Neuronal stem cell (in vitro differentiated cells): Measurements from ENCODE around the gene MYADM.
"Not testable (repeated sequence)": the region's sequence is repeated elsewhere in the genome, so short reads cannot be mapped to it uniquely, and the experiment has no call there.

Source experiments
- DNase-seq: peaks from one replicate; pipeline ENCODE4 v3.0.0-alpha.2; 2013; ENCODE audit warnings: low spot score
- H2AFZ ChIP-seq: one replicate; pipeline ENCODE4 v1.6.1; 2013; ENCODE audit warnings: mild to moderate bottlenecking, low read length, inconsistent platforms
- H2AK5ac ChIP-seq: 2 replicates; pipeline ENCODE4 v1.6.1; 2013; ENCODE audit warnings: low read depth, mild to moderate bottlenecking, inconsistent platforms, low read length, moderate library complexity, mixed read lengths
- H2BK120ac ChIP-seq: 2 replicates; pipeline ENCODE4 v1.6.1; 2013; ENCODE audit warnings: low read depth, mild to moderate bottlenecking, inconsistent platforms, low read length, moderate library complexity, mixed read lengths
- H2BK12ac ChIP-seq: one replicate; pipeline ENCODE4 v1.6.1; 2013; ENCODE audit warnings: low read length, inconsistent platforms
- H2BK15ac ChIP-seq: 2 replicates; pipeline ENCODE4 v1.6.1; 2013; ENCODE audit warnings: mild to moderate bottlenecking, low read length, inconsistent platforms, mixed read lengths
- H2BK5ac ChIP-seq: one replicate; pipeline ENCODE4 v1.6.1; 2013; ENCODE audit warnings: inconsistent platforms, mild to moderate bottlenecking, low read length, moderate library complexity
- H3K14ac ChIP-seq: one replicate; pipeline ENCODE4 v1.6.1; 2013; ENCODE audit warnings: low read length, inconsistent platforms
- H3K18ac ChIP-seq: 2 replicates; pipeline ENCODE4 v1.6.1; 2013; ENCODE audit warnings: low read length, inconsistent platforms
- H3K23ac ChIP-seq: 2 replicates; pipeline ENCODE4 v1.6.1; 2013; ENCODE audit warnings: low read depth, mild to moderate bottlenecking, mixed read lengths, low read length, inconsistent platforms; ENCODE audit not compliant: poor library complexity
- H3K27ac ChIP-seq: replicated peaks from 3 replicates; pipeline ENCODE4 v1.5.1; 2013; ENCODE audit warnings: low read length, inconsistent platforms
- H3K27me3 ChIP-seq, 3 experiments: 2 replicates each; pipeline ENCODE4 v1.6.1; 2013; ENCODE audit warnings: low read length in 3 of 3, mild to moderate bottlenecking in 2 of 3, inconsistent platforms in 1 of 3, low read depth in 1 of 3, mixed read lengths in 1 of 3, moderate library complexity in 1 of 3; ENCODE audit not compliant: control insufficient read depth in 3 of 3, insufficient read depth in 3 of 3
- H3K36me3 ChIP-seq, 2 donors: replicated peaks in 1 of 2; 2 replicates each; pipeline ENCODE4 v1.6.1; 2013; ENCODE audit warnings: low read length in 2 of 2; ENCODE audit not compliant: control insufficient read depth in 2 of 2, insufficient read depth in 2 of 2
- H3K4ac ChIP-seq: 2 replicates; pipeline ENCODE4 v1.6.1; 2013; ENCODE audit warnings: inconsistent platforms, mild to moderate bottlenecking, low read length, moderate library complexity
- H3K4me1 ChIP-seq, 2 donors: 1 replicate in 1 of 2; 2 replicates in 1 of 2; pipeline ENCODE4 v1.6.1; 2013; ENCODE audit warnings: low read length in 2 of 2, low read depth in 1 of 2; ENCODE audit not compliant: control insufficient read depth in 2 of 2, insufficient read depth in 1 of 2
- H3K4me2 ChIP-seq: one replicate; pipeline ENCODE4 v1.6.1; 2013; ENCODE audit warnings: mild to moderate bottlenecking, low read length, inconsistent platforms; ENCODE audit not compliant: insufficient read depth, poor library complexity, severe bottlenecking
- H3K4me3 ChIP-seq, 2 donors: 2 replicates each; pipeline ENCODE4 v1.5.1; 2013; ENCODE audit warnings: low read length in 2 of 2, mild to moderate bottlenecking in 2 of 2, inconsistent platforms in 1 of 2, moderate library complexity in 1 of 2
- H3K79me1 ChIP-seq: one replicate; pipeline ENCODE4 v1.6.1; 2013; ENCODE audit warnings: low read depth, mild to moderate bottlenecking, inconsistent platforms, low read length, moderate library complexity
- H3K9ac ChIP-seq: one replicate; pipeline ENCODE4 v1.6.1; 2013; ENCODE audit warnings: mild to moderate bottlenecking, low read depth, low read length, inconsistent platforms; ENCODE audit not compliant: poor library complexity
- H3K9me3 ChIP-seq, 2 donors: replicated peaks in 1 of 2; 2 replicates each; pipeline versions ENCODE3 to v1.6.1; 2013; ENCODE audit warnings: low read length in 2 of 2, mild to moderate bottlenecking in 2 of 2, inconsistent platforms in 1 of 2, low read depth in 1 of 2, mixed read lengths in 1 of 2, moderate library complexity in 1 of 2; ENCODE audit not compliant: control insufficient read depth in 2 of 2, insufficient read depth in 1 of 2
- H4K8ac ChIP-seq: one replicate; pipeline ENCODE4 v1.6.1; 2013; ENCODE audit warnings: low read depth, mild to moderate bottlenecking, inconsistent platforms, low read length, moderate library complexity
- H4K91ac ChIP-seq: one replicate; pipeline ENCODE4 v1.6.1; 2013; ENCODE audit warnings: low read length, low read depth, mild to moderate bottlenecking, inconsistent platforms; ENCODE audit not compliant: poor library complexity
- WGBS, 2 donors: extraction: QIAGEN DNeasy Blood & Tissue Kit; methylation state at CpG; one replicate each; pipeline ENCODE4 v1.1.7; 2013; ENCODE audit warnings: missing lambda C conversion rate in 2 of 2, mixed read lengths in 1 of 2; ENCODE audit not compliant: insufficient read length in 2 of 2, insufficient replicate concordance in 1 of 2; ENCODE audit errors: extremely low coverage in 2 of 2; 5-methylcytosine and 5-hydroxymethylcytosine counted together

The MYADM gene

GRCh38 chr19:53868091-53868891, 608 bp downstream of the MYADM start:
- peak overlapping the region; percentile 38 for H4K91ac ChIP-seq
- H3K4me2 ChIP-seq, result peak overlapping the region; percentile 88
- H3K4me3 ChIP-seq, result peak overlapping the region; percentile 87 to 96
- no peak for DNase-seq
- H2BK15ac ChIP-seq, result peak overlapping the region; percentile 86
- H3K23ac ChIP-seq, result peak overlapping the region; percentile 44
- H3K36me3 ChIP-seq, result peaks cover 4 to 26% of the 10 kb centered on the region in 2 donors
- peaks cover 5% of the 10 kb centered on the region for H3K79me1 ChIP-seq
- H2AK5ac ChIP-seq, result peak overlapping the region; percentile 77
- no peak overlapping the region for H3K14ac ChIP-seq
- H3K9ac ChIP-seq, result peak overlapping the region; percentile 92
- H3K9me3 ChIP-seq, result no peaks in the 10 kb centered on the region
- H2BK12ac ChIP-seq, result no peak overlapping the region
- H3K27me3 ChIP-seq, result no peaks in the 10 kb centered on the region
- H3K4ac ChIP-seq, result no peak overlapping the region
- peak overlapping the region; percentile 80 for H2BK5ac ChIP-seq
- peak overlapping the region; percentile 86 for H3K27ac ChIP-seq
- peaks cover 8 to 15% of the 10 kb centered on the region in 2 donors for H3K4me1 ChIP-seq
- peak overlapping the region; percentile 77 for H2AFZ ChIP-seq
- no CpG with 5 or more reads among the region's 37 CpGs for WGBS, 2 donors
- peak overlapping the region; percentile 97 for H3K18ac ChIP-seq
- no peak overlapping the region for H4K8ac ChIP-seq
- peak overlapping the region; percentile 63 for H2BK120ac ChIP-seq

- H3K18ac ChIP-seq, result peak overlapping the region; percentile 97
- peak overlapping the region; percentile 80 for H2BK5ac ChIP-seq
- H2BK15ac ChIP-seq, result peak overlapping the region; percentile 86
- H2AK5ac ChIP-seq, result peak overlapping the region; percentile 77
- peaks cover 13 to 35% of the 10 kb centered on the region in 2 donors for H3K36me3 ChIP-seq
- peak; percentile 87 for DNase-seq
- no peaks in the 10 kb centered on the region for H3K27me3 ChIP-seq
- peak overlapping the region; percentile 77 for H2AFZ ChIP-seq
- no peak overlapping the region for H4K8ac ChIP-seq
- peak overlapping the region; percentile 88 for H3K4me2 ChIP-seq
- H3K79me1 ChIP-seq, result peaks cover 13% of the 10 kb centered on the region
- peak overlapping the region; percentile 87 to 96 for H3K4me3 ChIP-seq
- H2BK12ac ChIP-seq, result no peak overlapping the region
- H3K23ac ChIP-seq, result no peak overlapping the region
- H2BK120ac ChIP-seq, result no peak overlapping the region
- H3K9ac ChIP-seq, result peak overlapping the region; percentile 92
- WGBS, 2 donors, result no CpG with 5 or more reads among the region's 75 CpGs
- H3K27ac ChIP-seq, result peak overlapping the region; percentile 86
- no peaks in the 10 kb centered on the region for H3K9me3 ChIP-seq
- no peak overlapping the region for H3K4ac ChIP-seq
- H4K91ac ChIP-seq, result no peak overlapping the region
- peak overlapping the region; percentile 75 for H3K14ac ChIP-seq
- peaks cover 8 to 15% of the 10 kb centered on the region in 2 donors for H3K4me1 ChIP-seq
Measured at GRCh38 chr19:53868892-53869804, 1.5 kb downstream of the MYADM start.

GRCh38 chr19:53869805-53870484, 2.3 kb downstream of the MYADM start:
- peak overlapping the region; percentile 77 for H2AFZ ChIP-seq
- no CpG with 5 or more reads among the region's 24 CpGs for WGBS, 2 donors
- not testable (repeated sequence) for H2BK5ac ChIP-seq

More at GRCh38 chr19:53869805-53870484, 2.3 kb downstream of the MYADM start:
- not testable (repeated sequence) for H4K8ac ChIP-seq, H2BK12ac ChIP-seq, H2BK15ac ChIP-seq, H3K14ac ChIP-seq, H2AK5ac ChIP-seq, H3K27me3 ChIP-seq, H2BK120ac ChIP-seq, H3K9me3 ChIP-seq, H3K23ac ChIP-seq, DNase-seq, H3K4ac ChIP-seq, H4K91ac ChIP-seq
- Histone ChIP-seq H3K4me1 (peaks cover 8 to 15% of the 10 kb centered on the region in 2 donors), H3K79me1 (peaks cover 13% of the 10 kb centered on the region), H3K36me3 (peaks cover 19 to 43% of the 10 kb centered on the region in 2 donors), H3K18ac (peak overlapping the region; percentile 94), H3K9ac (peak overlapping the region; percentile 22), H3K4me3 (peak overlapping the region; percentile 87 to 96), H3K4me2 (peak overlapping the region; percentile 88), H3K27ac (peak overlapping the region; percentile 61)
